HG02970 (cell line): ENCODE data around the gene KANSL1L.
"Not testable (repeated sequence)": the region's sequence is repeated elsewhere in the genome, so short reads cannot be mapped to it uniquely, and the experiment has no call there.

Source experiments
- ATAC-seq: cut with Tn5 transposase; IDR thresholded peaks from one replicate; pipeline ENCODE4 v1.9.1; 2021; ENCODE audit warnings: mild to moderate bottlenecking, moderate library complexity, moderate number of reproducible peaks; ENCODE audit not compliant: unreplicated experiment, low FRiP score

KANSL1L gene

DNA sequence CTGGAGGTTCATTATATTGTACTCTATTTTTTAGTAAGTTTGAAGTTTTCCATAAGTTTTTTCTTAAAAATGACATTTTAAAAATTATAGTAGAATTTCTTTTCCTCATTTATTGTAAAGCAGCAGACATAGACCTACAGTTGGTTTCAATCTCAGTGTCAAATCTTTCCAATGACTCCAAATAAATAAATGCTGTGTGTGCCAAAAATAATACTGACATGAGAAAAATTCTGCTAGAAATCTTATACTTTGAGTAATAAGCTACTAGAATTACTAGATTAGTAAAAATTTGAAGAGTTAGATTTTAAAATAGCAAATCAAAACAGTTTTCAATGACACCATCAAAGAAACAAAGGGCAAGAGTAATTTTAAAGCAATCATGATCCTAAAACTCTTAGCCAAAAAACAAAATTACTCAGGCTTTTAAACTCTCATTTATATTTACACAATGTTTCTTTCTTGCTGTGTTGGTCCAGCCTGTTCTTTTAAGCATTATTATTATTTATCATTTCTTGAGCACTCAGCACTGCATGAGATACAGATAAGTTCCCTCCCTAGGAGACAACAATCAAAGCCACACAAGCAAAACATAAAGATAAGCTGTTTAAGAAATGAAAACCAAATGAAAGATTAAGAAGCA is 8.3 kb upstream of the KANSL1L start:
- ATAC-seq = no peak

DNA sequence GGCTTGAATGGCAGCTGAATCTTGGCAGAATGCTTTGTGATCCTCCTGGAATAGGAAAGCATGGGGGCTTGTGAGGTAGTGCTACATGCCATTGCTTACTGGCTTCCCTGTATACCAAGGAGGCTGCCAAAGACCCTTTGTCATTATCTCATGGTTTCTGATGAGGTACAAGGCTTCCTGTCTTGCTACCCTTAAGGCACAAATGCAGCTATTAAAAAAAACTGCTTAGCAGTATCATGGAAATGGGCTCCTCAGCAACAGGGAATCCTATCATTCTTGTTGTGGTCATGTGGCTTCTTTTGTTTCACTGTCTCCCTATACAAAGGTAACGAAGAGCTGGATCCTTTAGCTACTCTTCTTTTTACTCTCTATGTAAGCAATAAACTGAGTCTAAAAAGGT is 6.6 kb upstream of the KANSL1L start:
- no peak for ATAC-seq

DNA sequence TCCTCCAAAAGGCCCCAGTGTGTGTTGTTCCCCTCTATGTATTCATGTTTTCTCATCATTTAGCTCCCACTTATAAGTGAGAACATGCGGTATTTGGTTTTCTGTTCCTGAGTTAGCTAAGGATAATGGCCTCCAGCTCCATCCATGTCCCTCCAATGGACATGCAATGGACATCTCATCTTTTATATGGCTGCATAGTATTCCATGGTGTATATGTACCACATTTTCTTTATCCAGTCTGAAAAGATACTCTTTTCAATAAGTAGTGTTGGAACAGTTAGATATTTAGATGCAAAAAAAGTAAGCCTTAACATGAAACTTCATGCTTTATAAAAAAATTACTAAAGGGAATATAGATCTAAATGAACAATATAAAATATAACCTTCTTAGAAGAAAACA is 5.9 kb upstream of the KANSL1L start:
- ATAC-seq = not testable (repeated sequence)

DNA sequence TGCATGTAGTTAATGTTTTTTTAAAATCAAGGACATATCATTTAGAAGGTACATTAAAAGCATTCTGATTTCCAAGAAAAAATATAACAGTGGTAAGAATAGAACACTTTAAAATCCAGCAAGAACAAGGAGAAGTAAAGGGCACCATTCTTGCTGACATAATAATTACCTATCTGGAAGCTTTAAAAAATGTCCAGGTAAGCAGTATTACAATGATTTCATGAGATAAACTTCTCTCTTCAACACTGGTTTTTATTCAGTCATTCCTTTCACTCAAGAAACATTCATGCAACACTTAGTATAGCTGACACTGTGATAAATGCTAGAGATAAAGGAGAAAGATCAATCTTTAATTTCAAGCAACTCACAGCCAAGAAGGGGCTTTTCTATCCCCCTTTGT is 2.9 kb upstream of the KANSL1L start:
- ATAC-seq = no peak

DNA sequence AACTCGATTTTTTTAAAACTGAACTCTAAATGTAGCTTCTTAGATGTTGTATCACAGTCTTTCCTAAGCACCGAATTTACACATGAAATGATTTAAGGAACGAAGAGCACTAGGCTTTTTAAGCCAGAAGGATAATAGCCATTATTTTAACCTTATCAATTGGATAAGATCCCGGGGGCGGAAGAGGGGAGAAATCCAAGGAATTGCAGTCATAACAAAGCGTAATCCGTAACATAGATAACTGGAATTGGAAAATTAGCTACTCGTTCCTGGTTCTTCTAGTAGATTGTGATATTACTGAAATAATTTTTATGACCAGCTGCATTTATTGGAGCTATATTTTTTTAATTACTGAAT is 988 bp upstream of the KANSL1L start:
- ATAC-seq = no peak

DNA sequence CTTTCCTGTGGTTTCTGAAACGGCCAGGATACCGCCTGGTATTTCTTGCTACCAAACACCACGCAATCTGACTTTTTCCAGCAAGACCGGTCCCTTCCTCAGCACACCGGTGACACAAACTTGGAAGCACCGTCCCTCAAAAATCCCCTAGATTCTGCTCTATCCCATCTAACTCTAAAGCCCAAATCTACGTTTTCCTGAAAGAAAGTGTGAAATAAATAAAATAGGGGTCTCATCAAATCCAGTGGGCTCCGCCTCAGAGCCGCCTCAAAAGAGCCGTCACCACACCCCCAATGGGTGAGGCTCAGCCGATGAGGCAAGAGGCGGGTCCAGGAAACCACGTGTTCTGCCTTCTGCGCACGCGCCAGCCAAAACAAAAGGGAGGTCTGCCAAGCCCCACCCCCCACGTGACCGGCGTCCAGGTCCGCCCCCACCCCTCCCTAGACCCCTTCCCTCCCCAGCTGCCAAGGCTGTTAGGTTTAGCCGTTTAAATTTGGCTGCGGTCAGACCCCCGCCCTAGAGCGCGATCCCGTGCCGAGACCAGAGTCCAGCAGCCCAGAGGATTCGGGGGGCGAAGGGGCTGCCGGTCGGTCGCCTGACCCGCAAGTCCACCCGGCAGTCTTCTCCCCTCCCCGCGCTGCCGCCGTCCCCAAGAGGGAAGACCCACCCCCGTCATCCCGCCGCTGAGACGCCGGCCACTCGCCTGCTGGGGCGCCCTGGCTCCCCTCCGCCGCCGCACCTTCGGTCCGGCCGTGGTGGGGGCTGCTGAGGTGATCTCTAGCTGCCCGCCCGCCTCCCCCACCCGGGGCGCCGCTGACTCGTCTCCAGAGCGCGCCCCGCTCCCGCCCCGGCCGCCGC is 534 bp downstream of the KANSL1L start:
- ATAC-seq = peak; percentile 79

DNA sequence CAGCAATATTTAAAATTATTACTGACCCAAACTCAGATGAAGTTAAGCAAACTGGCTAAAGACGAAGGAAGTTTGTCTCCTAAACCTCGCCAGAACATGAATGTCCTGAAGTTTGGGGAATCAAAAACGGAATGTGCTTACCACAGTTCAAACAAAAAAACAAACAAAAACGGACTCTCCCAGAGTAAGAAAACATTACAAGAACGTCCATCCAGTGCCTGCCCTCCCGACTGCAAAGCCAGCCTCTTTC is 1.1 kb downstream of the KANSL1L start:
- no peak for ATAC-seq

DNA sequence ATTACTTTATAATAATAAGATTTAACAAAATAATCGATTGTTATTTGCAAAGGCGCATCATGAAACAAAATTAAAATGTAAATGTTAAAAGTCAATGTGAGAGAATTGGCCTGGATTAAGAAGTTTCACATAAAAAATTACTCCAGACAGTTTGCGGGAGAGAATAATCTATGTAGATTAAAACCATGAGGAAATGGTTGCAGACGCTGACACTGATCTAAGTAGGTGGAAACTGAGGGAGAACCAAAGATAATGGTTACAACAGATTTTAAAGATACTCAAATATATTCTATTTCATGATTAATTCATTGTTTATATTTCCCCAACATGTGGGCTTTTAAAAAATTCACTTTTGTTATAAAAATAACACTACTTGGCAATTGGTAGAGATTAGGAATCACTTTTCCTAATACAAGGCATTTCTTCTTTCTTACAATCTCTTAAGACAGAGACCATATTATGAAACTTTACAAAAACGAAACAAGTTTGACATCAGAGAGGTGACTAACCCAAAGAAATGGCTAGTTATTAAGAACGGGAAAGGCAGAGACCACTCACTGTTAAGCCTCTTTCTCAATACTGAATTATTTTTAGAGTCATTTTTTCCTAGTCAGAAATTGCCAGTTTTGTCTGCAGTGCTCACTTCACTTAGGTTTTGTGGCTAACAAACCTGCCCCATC is 1.6 kb downstream of the KANSL1L start:
- ATAC-seq = no peak

DNA sequence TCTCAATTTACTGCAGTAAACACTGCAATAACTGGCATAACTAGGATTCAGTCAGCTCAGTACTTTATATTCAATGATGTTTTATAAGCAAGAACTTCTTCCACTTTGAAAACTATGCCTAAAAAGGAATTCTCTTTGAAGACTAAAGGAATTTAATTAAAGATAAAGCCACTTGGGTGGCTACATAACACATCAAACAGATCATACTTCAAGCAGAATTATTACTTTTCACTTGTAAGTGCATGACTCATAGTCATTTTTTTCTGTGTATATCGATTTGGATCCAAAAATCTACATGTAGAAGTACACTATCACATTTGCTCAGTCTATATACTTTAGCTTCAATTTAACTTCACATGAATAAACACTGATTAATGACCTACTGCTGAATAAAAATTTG is 4.0 kb downstream of the KANSL1L start:
- no peak for ATAC-seq

DNA sequence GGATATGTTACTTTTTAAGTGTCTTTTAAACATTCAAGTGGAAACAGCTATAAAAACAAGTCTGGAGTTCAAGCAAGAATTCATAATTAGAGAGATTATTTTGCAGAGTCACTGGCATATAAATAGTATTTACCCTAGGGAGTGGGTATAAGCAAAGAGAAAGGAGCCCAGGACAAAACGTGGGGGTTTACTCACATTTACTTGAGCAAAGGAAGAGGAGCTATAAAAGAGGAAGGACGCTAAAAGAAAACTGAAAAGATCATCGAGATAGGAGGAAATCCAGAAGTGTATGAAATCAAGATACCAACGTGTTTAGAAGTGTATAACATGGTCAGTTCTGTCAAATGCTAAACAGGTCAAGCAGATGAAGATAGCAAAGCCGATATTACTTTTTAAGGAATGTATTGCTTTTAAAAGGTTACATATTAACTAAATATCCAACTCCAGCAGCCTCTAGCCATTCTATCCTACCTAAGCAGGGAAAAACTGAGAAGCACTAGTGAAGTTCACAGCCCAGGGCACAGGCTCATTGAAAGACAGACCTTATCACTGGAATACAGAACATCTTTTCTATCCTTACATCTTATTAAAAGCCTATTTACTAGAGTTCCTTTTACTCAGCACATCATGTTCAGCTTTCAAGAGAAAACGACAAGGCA is 8.6 kb downstream of the KANSL1L start:
- no peak for ATAC-seq

DNA sequence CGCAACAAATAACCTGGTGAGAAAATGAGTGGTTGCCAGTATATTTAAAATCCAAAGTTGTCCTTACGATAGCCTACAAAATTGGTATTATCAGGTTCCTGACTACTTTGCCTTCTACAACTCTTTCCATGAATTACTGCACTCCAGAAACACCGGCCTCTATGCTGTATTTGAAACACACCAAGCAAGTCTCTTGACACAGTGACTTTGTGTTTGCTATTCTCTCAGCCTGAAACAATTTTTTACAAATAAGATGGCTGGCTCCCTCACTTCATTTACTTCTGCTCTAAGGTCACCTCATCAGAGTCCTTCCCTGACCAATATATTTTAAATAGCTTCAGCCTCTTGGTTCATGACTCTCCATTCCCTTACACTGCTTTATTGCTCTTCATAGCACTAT is 12.2 kb downstream of the KANSL1L start:
- no peak for ATAC-seq

DNA sequence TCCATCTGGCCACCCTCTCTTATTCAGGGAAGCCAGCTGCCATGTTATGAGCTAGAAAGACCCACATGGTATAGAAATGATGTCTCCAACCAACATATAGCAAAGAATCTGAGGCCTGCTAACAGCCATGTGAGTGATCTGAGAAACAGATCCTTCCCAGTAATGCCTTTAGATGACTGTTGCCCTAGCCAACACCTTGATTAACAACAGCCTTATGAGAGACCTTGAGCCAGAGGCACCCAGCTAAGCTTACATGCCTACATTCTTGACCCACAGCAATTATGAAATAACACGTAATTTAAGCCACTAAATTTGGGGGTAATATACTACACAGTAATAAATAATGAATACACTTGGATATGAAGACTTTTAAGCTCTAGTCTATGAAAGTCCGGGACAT is 13.0 kb downstream of the KANSL1L start:
- ATAC-seq = no peak

DNA sequence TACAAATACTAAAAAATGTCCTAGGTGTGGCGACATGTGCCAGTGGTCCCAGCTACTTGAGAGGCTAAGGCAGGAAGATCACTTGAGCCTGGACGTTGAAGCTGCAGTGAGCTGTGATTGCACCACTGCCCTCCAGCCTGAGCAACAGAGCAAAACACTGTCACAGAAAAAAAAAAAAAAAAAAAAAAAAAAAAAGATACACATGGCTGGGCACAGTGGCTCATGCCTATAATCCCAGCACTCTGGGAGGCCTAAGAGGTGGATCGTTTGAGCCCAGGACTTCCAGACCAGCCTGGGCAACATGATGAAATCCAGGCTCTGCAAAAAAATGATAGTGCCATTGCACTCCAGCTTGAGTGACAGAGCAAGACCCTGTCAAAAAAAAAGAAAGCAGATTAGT is 13.7 kb downstream of the KANSL1L start:
- ATAC-seq = no peak

DNA sequence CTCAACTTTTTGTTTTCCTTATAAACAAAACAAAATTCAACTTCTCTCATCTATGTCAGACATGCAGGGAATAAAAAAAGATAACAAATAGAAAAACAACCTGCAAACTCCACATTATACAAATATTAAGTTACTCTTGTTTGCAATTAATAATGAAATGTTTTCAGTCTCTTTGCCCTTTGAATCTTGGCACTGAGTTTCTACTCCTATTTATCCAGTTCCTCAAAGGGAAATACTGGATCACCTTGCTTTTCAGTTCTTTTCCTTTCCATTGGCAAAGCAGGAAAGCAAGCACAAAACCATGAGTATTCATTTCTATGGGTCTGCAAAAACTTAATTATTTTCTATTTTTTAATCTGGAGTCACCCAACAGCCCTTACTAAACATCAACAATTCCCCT is 23.6 kb downstream of the KANSL1L start:
- no peak for ATAC-seq

DNA sequence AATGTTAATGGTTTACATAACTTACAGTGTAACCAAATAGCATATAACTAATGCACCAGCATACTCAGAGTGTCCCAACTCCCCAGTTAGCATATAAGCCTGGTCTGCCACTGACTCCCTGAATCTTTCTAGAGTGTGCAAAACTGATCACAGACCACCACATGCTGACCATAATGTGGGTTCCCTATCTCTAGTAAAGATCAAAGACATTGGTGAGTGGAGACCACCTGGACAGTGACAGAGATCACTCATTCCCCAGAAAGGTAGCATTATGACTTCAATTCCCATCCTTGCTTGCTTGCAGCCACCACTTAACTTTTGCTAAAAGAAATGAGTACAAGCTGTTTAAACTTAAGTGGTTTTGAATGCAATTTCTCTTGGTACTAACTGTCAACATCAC is 39.0 kb downstream of the KANSL1L start:
- no peak for ATAC-seq

DNA sequence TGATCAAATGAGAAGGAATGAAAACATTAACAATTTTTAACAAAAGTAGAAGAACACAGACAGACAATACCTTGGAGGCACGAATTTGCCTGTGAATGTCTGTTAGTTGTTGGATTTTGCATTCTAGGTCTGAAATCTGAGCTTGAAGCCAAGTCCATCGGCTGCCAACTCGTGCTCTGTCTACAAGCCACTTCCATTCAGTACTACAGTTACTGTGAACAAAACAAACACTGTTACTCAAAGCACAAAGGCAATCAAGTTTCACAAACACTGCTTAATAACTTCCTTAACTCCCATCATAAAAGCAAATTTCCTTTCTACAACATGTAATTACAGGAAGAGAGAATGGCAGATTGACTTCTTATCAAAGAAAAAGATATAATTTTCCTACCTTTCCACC is 42.2 kb downstream of the KANSL1L start:
- no peak for ATAC-seq

DNA sequence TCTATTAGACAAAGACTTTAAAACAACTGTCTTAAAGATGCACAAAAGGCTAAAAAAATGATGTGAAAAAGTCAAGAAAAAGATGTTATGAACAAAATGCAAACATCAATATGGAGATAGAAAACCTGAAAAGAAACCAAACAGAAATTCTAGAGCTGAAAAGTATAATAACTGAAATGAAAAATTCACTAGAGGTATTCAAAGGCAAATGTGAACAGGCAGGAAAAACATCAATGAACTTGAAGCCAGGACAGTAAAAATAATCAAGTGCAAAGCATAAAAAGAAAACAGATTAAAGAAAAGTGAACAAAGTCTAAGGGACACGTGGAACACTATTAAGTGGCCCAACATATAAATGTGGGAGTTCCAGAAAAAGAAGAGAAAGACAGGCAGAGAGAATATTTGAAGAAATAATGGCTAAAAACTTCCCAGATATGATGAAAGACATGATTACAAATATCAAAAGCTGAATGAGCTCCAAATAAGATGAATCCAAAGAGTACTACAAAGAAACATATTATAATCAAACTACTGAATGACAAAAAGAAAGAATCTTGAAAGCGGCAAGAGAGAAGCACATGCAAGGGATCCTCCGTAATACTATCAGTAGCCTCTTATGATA is 57.5 kb downstream of the KANSL1L start:
- no peak for ATAC-seq

DNA sequence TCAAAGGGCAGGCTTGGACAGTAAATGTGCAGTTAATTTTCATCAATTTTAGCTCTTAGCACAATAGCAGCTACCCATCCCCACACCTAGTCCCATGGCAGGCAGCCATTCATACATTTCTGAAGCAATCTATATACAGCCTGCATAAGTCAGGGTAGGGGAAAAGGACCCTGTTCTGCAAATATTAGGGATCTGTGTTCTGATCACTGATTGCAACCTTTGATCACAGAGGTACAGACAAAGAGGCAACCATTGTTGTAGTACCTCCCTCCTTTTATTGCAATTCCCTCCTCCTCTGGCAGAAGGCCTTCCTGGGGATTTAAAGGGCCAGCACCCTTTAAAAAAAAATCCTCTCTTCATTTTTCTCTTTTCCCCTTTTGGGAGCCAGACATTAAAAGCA is 58.3 kb downstream of the KANSL1L start:
- no peak for ATAC-seq

DNA sequence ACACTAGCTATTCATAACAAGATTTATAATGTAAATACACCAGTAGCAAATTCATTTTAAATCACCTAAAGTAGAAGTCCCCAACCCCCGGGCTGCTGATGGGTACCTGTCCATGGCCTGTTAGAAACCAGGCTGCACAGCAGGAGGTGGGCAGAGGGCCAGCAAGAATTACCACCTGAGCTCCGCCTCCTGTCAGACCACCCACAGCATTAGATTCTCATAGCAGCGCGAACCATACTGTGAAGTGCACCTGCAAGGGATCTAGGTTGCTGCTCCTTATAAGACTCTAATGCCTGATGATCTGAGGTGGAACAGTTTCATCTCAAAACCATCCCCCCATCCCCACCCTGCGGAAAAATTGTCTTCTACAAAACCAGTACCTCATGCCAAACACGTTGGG is 71.3 kb downstream of the KANSL1L start:
- no peak for ATAC-seq

DNA sequence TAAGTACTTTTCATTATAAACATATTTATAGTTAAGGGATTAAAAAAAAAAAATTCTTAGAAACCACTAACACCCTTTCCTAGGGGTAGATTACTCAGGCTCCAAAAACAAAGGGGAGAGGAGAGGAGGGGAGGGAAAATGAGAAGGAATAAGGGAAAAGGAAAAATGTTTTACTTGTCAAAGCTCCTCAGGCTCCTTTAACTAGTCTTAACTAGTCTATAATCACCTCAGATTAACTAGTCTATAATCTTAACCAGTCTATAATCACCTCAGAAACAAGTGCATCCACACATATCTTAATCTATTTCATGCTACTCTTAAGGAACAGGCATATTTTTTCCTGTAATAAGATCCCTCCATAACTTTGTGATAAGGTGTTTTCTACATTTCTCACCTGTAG is 76.4 kb downstream of the KANSL1L start:
- no peak for ATAC-seq

DNA sequence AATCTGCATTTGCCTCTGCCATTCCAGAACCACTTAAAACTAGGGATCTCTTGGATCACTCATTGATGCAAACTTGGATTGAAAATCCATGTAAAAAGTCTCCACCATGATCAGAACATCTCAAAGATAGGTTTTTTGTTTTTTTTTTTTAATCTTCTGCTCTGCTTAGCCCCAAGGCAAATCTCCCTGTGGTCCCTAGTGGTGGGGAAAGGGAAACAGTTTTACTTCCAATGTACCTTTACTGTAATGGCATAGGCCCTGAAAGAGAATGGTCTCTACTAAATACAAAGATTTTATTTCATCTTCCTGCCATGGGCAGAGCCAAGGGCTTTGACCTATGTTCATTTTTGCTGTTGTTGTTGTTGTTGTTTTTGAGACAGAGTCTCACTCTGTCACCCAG is 78.4 kb downstream of the KANSL1L start:
- no peak for ATAC-seq
